OCI-LY7 (cell line): ENCODE measurements around the gene CYP2C18.
"Not testable (repeated sequence)": the region's sequence is repeated elsewhere in the genome, so short reads cannot be mapped to it uniquely, and the experiment has no call there.

Experiments
- EZH2phosphoT487 ChIP-seq: fragments of 200-600 bp; sonication (generic); IDR thresholded peaks from 2 replicates; pipeline ENCODE4 v1.6.1; 2018; ENCODE audit warnings: low read depth, borderline replicate concordance, mild to moderate bottlenecking, mixed run types, antibody characterized with exemption, low read length, moderate library complexity, mixed read lengths
- TF ChIP-seq, protein P1 (sequence below): fragments of 200-600 bp; sonication (generic); conservative IDR thresholded peaks from 2 replicates; pipeline ENCODE4 v1.5.1; 2014; ENCODE audit warnings: mild to moderate bottlenecking, antibody characterized with exemption, low read length, moderate library complexity, mixed read lengths

DNA sequence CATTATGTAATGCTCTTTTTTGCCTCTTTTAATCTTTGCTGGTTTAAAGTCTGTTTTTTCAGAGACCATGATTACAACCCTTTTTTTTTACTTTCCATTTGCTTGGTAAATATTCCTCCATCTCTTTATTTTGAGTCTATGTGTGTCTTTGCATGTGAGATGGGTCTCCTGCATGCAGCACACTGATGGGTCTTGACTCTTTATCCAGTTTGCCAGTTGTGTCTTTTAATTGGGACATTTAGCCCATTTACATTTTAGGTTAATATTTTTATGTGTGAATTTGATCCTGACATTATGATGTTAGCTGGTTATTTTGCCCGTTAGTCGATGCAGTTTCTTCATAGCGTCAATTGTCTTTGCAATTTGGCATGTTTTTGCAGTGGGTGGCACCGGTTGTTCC is 45.4 kb upstream of the CYP2C18 start:
- TF ChIP-seq, protein P1, sequence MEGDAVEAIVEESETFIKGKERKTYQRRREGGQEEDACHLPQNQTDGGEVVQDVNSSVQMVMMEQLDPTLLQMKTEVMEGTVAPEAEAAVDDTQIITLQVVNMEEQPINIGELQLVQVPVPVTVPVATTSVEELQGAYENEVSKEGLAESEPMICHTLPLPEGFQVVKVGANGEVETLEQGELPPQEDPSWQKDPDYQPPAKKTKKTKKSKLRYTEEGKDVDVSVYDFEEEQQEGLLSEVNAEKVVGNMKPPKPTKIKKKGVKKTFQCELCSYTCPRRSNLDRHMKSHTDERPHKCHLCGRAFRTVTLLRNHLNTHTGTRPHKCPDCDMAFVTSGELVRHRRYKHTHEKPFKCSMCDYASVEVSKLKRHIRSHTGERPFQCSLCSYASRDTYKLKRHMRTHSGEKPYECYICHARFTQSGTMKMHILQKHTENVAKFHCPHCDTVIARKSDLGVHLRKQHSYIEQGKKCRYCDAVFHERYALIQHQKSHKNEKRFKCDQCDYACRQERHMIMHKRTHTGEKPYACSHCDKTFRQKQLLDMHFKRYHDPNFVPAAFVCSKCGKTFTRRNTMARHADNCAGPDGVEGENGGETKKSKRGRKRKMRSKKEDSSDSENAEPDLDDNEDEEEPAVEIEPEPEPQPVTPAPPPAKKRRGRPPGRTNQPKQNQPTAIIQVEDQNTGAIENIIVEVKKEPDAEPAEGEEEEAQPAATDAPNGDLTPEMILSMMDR: not testable (repeated sequence)
- not testable (repeated sequence) for TF ChIP-seq EZH2phosphoT487
